HepG2 (cell line): Measurements from ENCODE around the gene CYLD. TPM values are rescaled to one million over a fixed set of nuclear protein-coding genes. Genes with fewer than 3 reads are reported as not detected.

Source experiments
- ATAC-seq: fragments of 200-7000 bp; cut with Tn5 transposase; 3 replicates; pipeline ENCODE4 v1.9.1; 2020; ENCODE audit warnings: mild to moderate bottlenecking, moderate library complexity
- BruUV-seq: library from RNA; stranded (reverse); fragments of 400-500 nt; replicated peaks from 2 replicates; lab custom pipeline; 2021; lab: Mats Ljungman, UMichigan
- CTCF ChIA-PET: fragments of 300-600 bp; formaldehyde crosslinking; extraction: SDS; loops from one replicate; lab custom pipeline; 2021; ENCODE audit warnings: low total read pairs, inconsistent platforms, low intra/inter-chr PET ratio; lab: Yijun Ruan, JAX
- POLR2A ChIA-PET: fragments of 350-600 bp; sonication (Branson Sonifier 250); formaldehyde crosslinking; loops from one replicate; lab custom pipeline; 2020; ENCODE audit warnings: antibody characterized with exemption, inconsistent platforms; lab: Yijun Ruan, JAX
- DNase-seq: peaks from one replicate; pipeline ENCODE4 v3.0.0-alpha.2; 2015; ENCODE audit warnings: low spot score
- FAIRE-seq: peaks from 3 replicates; lab custom pipeline; 2011; peaks lifted over from hg19 to GRCh38; lab: Jason Lieb, UNC
- H2AFZ ChIP-seq: one replicate; pipeline ENCODE4 v1.6.1; 2011; ENCODE audit warnings: low read length, inconsistent platforms
- H3K27ac ChIP-seq: fragments of 300-600 bp; 3 replicates; pipeline ENCODE4 v1.8.0; 2011; ENCODE audit warnings: mixed run types, mild to moderate bottlenecking, mixed read lengths, low read length, inconsistent platforms; ENCODE audit not compliant: insufficient read depth; ENCODE audit errors: extremely low read length
- H3K27me3 ChIP-seq, 2 experiments: fragments of 200-600 bp in 1 of 2; 2 replicates in 1 of 2; 3 replicates in 1 of 2; pipeline versions ENCODE4 v1.6.0 to v1.8.0; 2011; ENCODE audit warnings: low read length in 2 of 2, mild to moderate bottlenecking in 2 of 2, moderate library complexity in 2 of 2, inconsistent platforms in 1 of 2; ENCODE audit not compliant: insufficient read depth in 2 of 2, control insufficient read depth in 1 of 2
- H3K36me3 ChIP-seq, 2 experiments: fragments of 200-600 bp in 1 of 2; replicated peaks in 1 of 2; 2 replicates in 1 of 2; 3 replicates in 1 of 2; pipeline versions ENCODE4 v1.5.1 to v1.8.0; 2011; ENCODE audit warnings: low read length in 2 of 2, inconsistent platforms in 1 of 2; ENCODE audit not compliant: insufficient read depth in 2 of 2, control insufficient read depth in 1 of 2
- H3K4me1 ChIP-seq: 2 replicates; pipeline ENCODE4 v1.5.1; 2012; ENCODE audit warnings: low read length, inconsistent platforms; ENCODE audit not compliant: insufficient read depth
- H3K4me2 ChIP-seq: 2 replicates; pipeline ENCODE4 v1.6.0; 2011; ENCODE audit warnings: low read depth, low read length, inconsistent platforms
- H3K4me3 ChIP-seq, 3 experiments: fragments of 200-600 bp in 1 of 3; sonication (generic), shearing (Covaris generic) in 1 of 3; replicated peaks in 1 of 3; 2 replicates each; pipeline ENCODE4 v1.5.1; 2011 to 2016; ENCODE audit warnings: low read length in 3 of 3, inconsistent platforms in 2 of 3, low read depth in 2 of 3, mild to moderate bottlenecking in 2 of 3, control low read depth in 1 of 3, mixed read lengths in 1 of 3; ENCODE audit not compliant: insufficient read depth in 1 of 3
- H3K79me2 ChIP-seq: one replicate; pipeline ENCODE4 v1.6.1; 2011; ENCODE audit warnings: low read length, inconsistent platforms; ENCODE audit not compliant: insufficient read depth
- H3K9ac ChIP-seq: 2 replicates; pipeline ENCODE4 v1.6.0; 2011; ENCODE audit warnings: mild to moderate bottlenecking, low read depth, low read length, inconsistent platforms; ENCODE audit not compliant: insufficient read depth
- H3K9me3 ChIP-seq: 2 replicates; pipeline ENCODE4 v1.5.1; 2012; ENCODE audit warnings: mild to moderate bottlenecking, low read length
- H4K20me1 ChIP-seq: 2 replicates; pipeline ENCODE4 v1.6.0; 2011; ENCODE audit warnings: inconsistent platforms, mild to moderate bottlenecking, low read length, moderate library complexity; ENCODE audit not compliant: insufficient read depth
- CBX5 ChIP-seq: sonication (generic); formaldehyde crosslinking; IDR thresholded peaks from 2 replicates; pipeline ENCODE4 v1.4.0; 2020; ENCODE audit warnings: missing genetic modification reagents, borderline replicate concordance
- CHD4 ChIP-seq: fragments of 200-600 bp; sonication (generic); IDR thresholded peaks from 2 replicates; pipeline ENCODE4 v1.7.0; 2017; ENCODE audit warnings: mild to moderate bottlenecking, low read length, borderline replicate concordance
- FOXA1 ChIP-seq, 2 experiments: fragments of 450-650 bp in 1 of 2; sonication (generic) in 1 of 2; formaldehyde crosslinking in 1 of 2; IDR thresholded peaks; 2 replicates each; pipeline versions ENCODE4 v1.4.0 to v1.6.1; 2016 to 2020; ENCODE audit warnings: missing genetic modification reagents in 1 of 2
- RAD21 ChIP-seq: fragments of 450-650 bp; formaldehyde crosslinking; IDR thresholded peaks from 2 replicates; pipeline ENCODE4 v1.5.0; 2020; ENCODE audit warnings: mild to moderate bottlenecking
- SRSF1 ChIP-seq: fragments of 200-400 bp; formaldehyde crosslinking; optimal IDR thresholded peaks from 2 replicates; pipeline ENCODE3; 2017; ENCODE audit warnings: mild to moderate bottlenecking, low read depth, low read length, moderate library complexity
- ZNF333 ChIP-seq: sonication (generic); formaldehyde crosslinking; IDR thresholded peaks from 2 replicates; pipeline ENCODE4 v1.4.0; 2020; ENCODE audit warnings: mild to moderate bottlenecking, missing genetic modification reagents, borderline replicate concordance
- ZNF350 ChIP-seq: sonication (generic); formaldehyde crosslinking; IDR thresholded peaks from 2 replicates; pipeline ENCODE4 v1.4.0; 2020; ENCODE audit warnings: mild to moderate bottlenecking, low read depth, missing genetic modification reagents, borderline replicate concordance
- ZNF451 ChIP-seq: sonication (generic); formaldehyde crosslinking; IDR thresholded peaks from 2 replicates; pipeline ENCODE4 v1.5.0; 2020; ENCODE audit warnings: mild to moderate bottlenecking, missing genetic modification reagents
- WGBS: methylation state at CpG from one replicate; pipeline ENCODE4 v1.1.6; 2017; ENCODE audit warnings: low lambda C conversion rate; 5-methylcytosine and 5-hydroxymethylcytosine counted together
- in situ Hi-C: cut with HindIII; loops from 2 replicates; pipeline ENCODE4 v1.10.0; 2017; ENCODE audit warnings: low pct_unique_long_range_greater_than_20kb; ENCODE audit not compliant: extremely low pct_ligation_motif_present
- intact Hi-C: fragments of 100-400 bp; cut with micrococcal nuclease; formaldehyde crosslinking; loops from one replicate; pipeline ENCODE4 v1.10.0; 2022; ENCODE audit not compliant: unreplicated experiment
- polyA plus RNA-seq, 8 experiments: library from polyadenylated mRNA; depleted of rRNA in 3 of 8; stranded (reverse) in 7 of 8; unstranded in 1 of 8; fragments of >200 nt; fragmentation: Illumina TruSeq in 4 of 8; extraction: Trizol in 4 of 8; gene quantifications; 2 replicates each; pipeline versions ENCODE4 v1.2.1 to v1.2.3, GENCODE V29; 2011 to 2016; ENCODE audit warnings: low read depth in 4 of 8, missing spikeins in 1 of 8, mixed read lengths in 1 of 8; ENCODE audit not compliant: insufficient read depth in 1 of 8
- total RNA-seq, 5 experiments: library from RNA; depleted of rRNA; stranded (reverse); fragments of >200 nt; fragmentation: Illumina TruSeq; extraction: Trizol; gene quantifications; 2 replicates each; pipeline ENCODE4 v1.2.3, GENCODE V29; 2016; ENCODE audit warnings: low read depth in 1 of 5
- TF ChIP-seq, protein P1 (sequence below): sonication (generic); formaldehyde crosslinking; IDR thresholded peaks from 2 replicates; pipeline ENCODE4 v1.4.0; 2020; ENCODE audit warnings: mild to moderate bottlenecking, low read depth, missing genetic modification reagents

The CYLD gene
- total and polyA plus RNA-seq, 2 of the 13 experiments (the other 11 are each of a cell fraction or from before 2014, with no cell fraction given): 6.1 to 11.4 TPM

DNA sequence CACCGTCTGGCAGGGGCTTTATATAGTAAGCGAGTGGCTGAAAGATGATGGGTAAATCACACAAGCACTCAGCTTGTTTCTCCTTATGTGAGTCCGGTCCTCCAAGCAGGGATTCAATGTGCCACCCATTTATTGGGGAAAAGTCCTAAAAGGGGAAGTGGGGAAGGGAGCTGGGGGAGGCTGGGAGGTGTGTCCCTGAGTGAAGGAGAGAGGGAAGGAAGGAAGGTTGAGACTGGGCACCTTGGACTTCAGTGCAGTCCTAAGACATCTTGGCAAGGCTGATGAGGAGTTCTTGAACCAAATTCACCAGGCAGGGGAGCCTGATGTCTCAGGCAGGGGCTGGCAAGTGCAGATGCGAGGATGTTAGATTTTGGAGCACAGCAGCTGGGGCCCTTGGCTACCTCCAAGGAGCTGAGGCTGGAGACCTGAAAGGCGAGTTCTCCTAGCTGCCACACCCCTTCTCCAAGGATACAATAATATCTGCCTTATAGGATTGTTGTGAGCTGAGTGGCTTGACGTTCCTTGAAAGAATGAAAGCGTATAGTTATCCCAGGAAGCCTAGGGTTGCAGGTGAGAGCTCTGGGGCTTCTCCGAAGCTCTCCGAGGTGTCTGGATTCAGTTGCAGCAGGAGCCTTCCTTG is 23.0 kb upstream of the CYLD start:
- H3K4me2 ChIP-seq: peak overlapping the region; percentile 90
- ChIA-PET POLR2A (interaction anchor here (0.6 to 2.2 kb wide), 4 partner anchors 22 to 349 kb away, joined by 3 to 14 read pairs (median 9); partner anchors contain the start of gene CYLD), CTCF (interaction anchor here (2.2 kb wide), 1 partner anchor 88 kb away, joined by 16 read pairs; no protein-coding TSS in a partner anchor)
- peak overlapping the region in 2 of 3 experiments; percentile 59 to 71; a peak in 2 of 6 replicates for H3K4me3 ChIP-seq
- H2AFZ ChIP-seq: no peak overlapping the region
- peaks cover 1 to 7% of the 10 kb centered on the region in 2 experiments; a peak in 1 of 5 replicates for H3K27me3 ChIP-seq
- no peaks in the 10 kb centered on the region for H4K20me1 ChIP-seq
- no peaks in the 10 kb centered on the region for H3K79me2 ChIP-seq
- no peak for DNase-seq
- H3K27ac ChIP-seq: no peak overlapping the region
- peaks cover 50% of the 10 kb centered on the region for H3K4me1 ChIP-seq
- WGBS: 67% methylated on average over 9 of the region's 9 CpGs
- no peaks in the 10 kb centered on the region for H3K36me3 ChIP-seq
- peak overlapping the region; percentile 37; the same call in 1 of the 2 replicates for H3K9ac ChIP-seq
- no TSS peak for BruUV-seq
- in situ Hi-C loops (no loop called here), intact Hi-C loops (loop anchor here (1.0 to 2.0 kb wide), 2 partner anchors 22 to 87 kb away; no protein-coding TSS in a partner anchor)
- TF ChIP-seq ZNF451 (CRISPR knock-in tag) (no peak), ZNF350 (CRISPR knock-in tag) (0 out of 2 replicates have a peak, but pooled peaks have one; percentile 1)
- no peaks in the 10 kb centered on the region for H3K9me3 ChIP-seq
- no peak for FAIRE-seq
- ATAC-seq: no peak

GRCh38 chr16:50719401-50720337 is 22.2 kb upstream of the CYLD start:
- peak; percentile 92 for ATAC-seq
- TF ChIP-seq, protein P1, sequence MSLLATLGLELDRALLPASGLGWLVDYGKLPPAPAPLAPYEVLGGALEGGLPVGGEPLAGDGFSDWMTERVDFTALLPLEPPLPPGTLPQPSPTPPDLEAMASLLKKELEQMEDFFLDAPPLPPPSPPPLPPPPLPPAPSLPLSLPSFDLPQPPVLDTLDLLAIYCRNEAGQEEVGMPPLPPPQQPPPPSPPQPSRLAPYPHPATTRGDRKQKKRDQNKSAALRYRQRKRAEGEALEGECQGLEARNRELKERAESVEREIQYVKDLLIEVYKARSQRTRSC (CRISPR knock-in tag): no peak
- peak; percentile 48 for TF ChIP-seq SRSF1
- TF ChIP-seq ZNF333 (CRISPR knock-in tag): 0 out of 2 replicates have a peak, but pooled peaks have one; percentile 40
- TF ChIP-seq CBX5 (CRISPR knock-in tag): no peak
- TF ChIP-seq RAD21 (CRISPR knock-in tag): no peak; the same call in 1 of the 2 replicates
- 0 out of 2 replicates have a peak, but pooled peaks have one; percentile 19 for TF ChIP-seq ZNF350 (CRISPR knock-in tag)
- no peak for TF ChIP-seq FOXA1 (IDR thresholded peaks at IDR 0.05)
- TF ChIP-seq FOXA1 (CRISPR knock-in tag; IDR thresholded peaks at IDR 0.05): peak; percentile 68
- TF ChIP-seq CHD4: no peak

More at GRCh38 chr16:50719401-50720337, 22.2 kb upstream of the CYLD start:
- H3K36me3 ChIP-seq: no peaks in the 10 kb centered on the region
- POLR2A ChIA-PET: interaction anchor here (0.7 to 2.2 kb wide), 8 partner anchors 19 to 87 kb away, joined by 3 to 14 read pairs (median 4); partner anchors contain the start of gene CYLD
- H3K4me1 ChIP-seq: peaks cover 43% of the 10 kb centered on the region
- peak overlapping the region; percentile 90 for H3K4me2 ChIP-seq
- no peaks in the 10 kb centered on the region for H3K79me2 ChIP-seq
- peak; percentile 50 for FAIRE-seq
- peak overlapping the region; percentile 37 for H3K9ac ChIP-seq
- CTCF ChIA-PET: interaction anchor here (2.2 kb wide), 1 partner anchor 87 kb away, joined by 16 read pairs; no protein-coding TSS in a partner anchor
- peaks cover 1 to 6% of the 10 kb centered on the region in 2 experiments; a peak in 1 of 5 replicates for H3K27me3 ChIP-seq
- H3K27ac ChIP-seq: peak overlapping the region; percentile 9
- BruUV-seq: no TSS peak
- peak overlapping the region; percentile 75 for H2AFZ ChIP-seq
- H4K20me1 ChIP-seq: no peaks in the 10 kb centered on the region
- peak overlapping the region; percentile 59 to 71 (median 66) for H3K4me3 ChIP-seq
- in situ Hi-C loops: no loop called here
- intact Hi-C loops: loop anchor here (1.0 to 2.0 kb wide), 2 partner anchors 21 to 87 kb away; no protein-coding TSS in a partner anchor
- DNase-seq: peak; percentile 65
- no peaks in the 10 kb centered on the region for H3K9me3 ChIP-seq
- WGBS: 1% methylated on average over 17 of the region's 20 CpGs
